GM10266 (cell line): ENCODE data around the gene CLASP1.

Experiments
- DNase-seq: peaks from one replicate; pipeline ENCODE4 v3.0.0; 2012; ENCODE audit errors: extremely low spot score
- CTCF ChIP-seq: IDR thresholded peaks from 2 replicates; pipeline ENCODE4 v1.5.1; 2012; ENCODE audit warnings: mild to moderate bottlenecking, low read depth; ENCODE audit not compliant: control insufficient read depth, insufficient read depth; ENCODE audit errors: missing control alignments

CLASP1 gene

GRCh38 chr2:121367246-121367900 is 281.9 kb downstream of the CLASP1 start:
- DNase-seq, result no peak
- TF ChIP-seq CTCF, result no peak

GRCh38 chr2:121366040-121366439 is 283.2 kb downstream of the CLASP1 start:
- TF ChIP-seq CTCF, result no peak
- no peak for DNase-seq

- DNase-seq, result no peak
- no peak for TF ChIP-seq CTCF
Measured at GRCh38 chr2:121365061-121365460, 284.2 kb downstream of the CLASP1 start.

GRCh38 chr2:121363632-121364420 is 285.4 kb downstream of the CLASP1 start:
- TF ChIP-seq CTCF, result no peak
- DNase-seq, result no peak

GRCh38 chr2:121362774-121363173 is 286.5 kb downstream of the CLASP1 start:
- TF ChIP-seq CTCF, result no peak
- DNase-seq, result no peak

- TF ChIP-seq CTCF, result no peak
- no peak for DNase-seq
Measured at GRCh38 chr2:121362226-121362625, 287.0 kb downstream of the CLASP1 start.
